ENCODE results near the gene CWC27. TPM values are rescaled to one million over a fixed set of nuclear protein-coding genes. Genes with fewer than 3 reads are reported as not detected.

The CWC27 gene
- total RNA-seq, 4 donors from 2014 or later = 13.0 to 22.9 (median 19.9) TPM

DNA sequence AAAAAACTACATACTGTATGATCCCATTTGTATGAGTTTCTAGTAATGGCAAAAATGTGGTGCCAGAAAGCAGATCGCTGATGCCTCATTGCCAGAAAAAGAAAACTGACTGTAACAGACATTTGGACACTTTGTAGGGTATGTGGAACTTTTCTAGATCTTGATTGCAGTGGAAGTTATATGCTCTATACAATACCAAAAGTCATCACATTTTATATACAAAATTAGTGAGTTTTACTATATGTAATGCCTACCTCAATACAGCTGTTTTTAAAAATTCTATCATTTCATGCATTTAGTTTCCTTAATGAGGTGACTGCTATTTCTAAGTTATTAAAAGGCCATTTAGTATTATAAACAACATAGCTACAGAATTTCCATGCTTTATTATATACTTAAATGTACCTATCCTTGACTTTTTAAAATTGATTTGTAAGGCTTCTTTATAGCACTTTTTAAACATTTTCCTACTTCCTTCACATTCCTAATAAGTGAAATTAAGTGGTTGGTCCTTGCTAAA, 199.9 kb downstream of the CWC27 start:
- 92 to 100% methylated on average over 1 of the region's 1 CpG for WGBS, 2 donors (ENCODE audit: low coverage in 1 of 2)
- H3K27me3 ChIP-seq = no peaks in the 10 kb centered on the region
- no peak for ATAC-seq
- H3K4me1 ChIP-seq = peaks cover 0 to 6% (median 6%) of the 10 kb centered on the region in 3 donors
- peaks cover 0 to 7% of the 10 kb centered on the region in 2 donors for H3K36me3 ChIP-seq
- no peak overlapping the region for H3K4me3 ChIP-seq
- no peak overlapping the region for H3K27ac ChIP-seq
- peaks cover 0 to 3% (median 0%) of the 10 kb centered on the region in 3 donors for H3K9me3 ChIP-seq
- TF ChIP-seq, protein P1, sequence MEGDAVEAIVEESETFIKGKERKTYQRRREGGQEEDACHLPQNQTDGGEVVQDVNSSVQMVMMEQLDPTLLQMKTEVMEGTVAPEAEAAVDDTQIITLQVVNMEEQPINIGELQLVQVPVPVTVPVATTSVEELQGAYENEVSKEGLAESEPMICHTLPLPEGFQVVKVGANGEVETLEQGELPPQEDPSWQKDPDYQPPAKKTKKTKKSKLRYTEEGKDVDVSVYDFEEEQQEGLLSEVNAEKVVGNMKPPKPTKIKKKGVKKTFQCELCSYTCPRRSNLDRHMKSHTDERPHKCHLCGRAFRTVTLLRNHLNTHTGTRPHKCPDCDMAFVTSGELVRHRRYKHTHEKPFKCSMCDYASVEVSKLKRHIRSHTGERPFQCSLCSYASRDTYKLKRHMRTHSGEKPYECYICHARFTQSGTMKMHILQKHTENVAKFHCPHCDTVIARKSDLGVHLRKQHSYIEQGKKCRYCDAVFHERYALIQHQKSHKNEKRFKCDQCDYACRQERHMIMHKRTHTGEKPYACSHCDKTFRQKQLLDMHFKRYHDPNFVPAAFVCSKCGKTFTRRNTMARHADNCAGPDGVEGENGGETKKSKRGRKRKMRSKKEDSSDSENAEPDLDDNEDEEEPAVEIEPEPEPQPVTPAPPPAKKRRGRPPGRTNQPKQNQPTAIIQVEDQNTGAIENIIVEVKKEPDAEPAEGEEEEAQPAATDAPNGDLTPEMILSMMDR (IDR thresholded peaks at IDR 0.05) = no peak
- TF ChIP-seq POLR2AphosphoS5 (IDR thresholded peaks at IDR 0.05) = no peak
- no peak for TF ChIP-seq POLR2A (IDR thresholded peaks at IDR 0.05)
- TF ChIP-seq EP300 (IDR thresholded peaks at IDR 0.05) = no peak

DNA sequence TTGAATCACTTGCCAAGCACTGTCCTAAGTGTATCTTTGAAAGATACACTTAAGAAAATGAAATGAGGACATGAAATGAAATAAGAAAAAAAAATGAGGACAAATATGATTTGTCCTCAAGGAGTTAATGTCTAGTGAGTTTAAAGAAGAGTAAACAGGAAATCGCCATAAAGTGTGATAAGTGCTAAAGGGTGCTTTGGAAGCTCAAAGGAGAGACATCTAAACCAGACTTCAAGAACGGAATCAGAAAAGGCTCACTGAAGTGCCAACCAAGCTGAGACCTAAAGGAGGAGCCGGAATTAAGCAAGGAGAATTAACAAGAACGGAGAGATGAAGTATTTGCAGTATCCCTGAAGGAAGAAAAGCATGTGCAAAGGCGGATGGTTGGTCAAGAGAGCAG, 200.8 kb downstream of the CWC27 start:
- ATAC-seq = no peak
- Histone ChIP-seq H3K9me3 (no peaks in the 10 kb centered on the region), H3K4me3 (no peak overlapping the region), H3K27me3 (no peaks in the 10 kb centered on the region), H3K27ac (no peak overlapping the region), H3K4me1 (peaks cover 0 to 8% (median 6%) of the 10 kb centered on the region in 3 donors), H3K36me3 (peaks cover 0 to 7% of the 10 kb centered on the region in 2 donors)
- WGBS, 2 donors (ENCODE audit: low coverage in 1 of 2) = 78 to 85% methylated on average over 5 of the region's 5 CpGs
- TF ChIP-seq POLR2A (IDR thresholded peaks at IDR 0.05) = no peak
- no peak for TF ChIP-seq EP300 (IDR thresholded peaks at IDR 0.05)
- TF ChIP-seq POLR2AphosphoS5 (IDR thresholded peaks at IDR 0.05) = no peak
- TF ChIP-seq, protein P1 (IDR thresholded peaks at IDR 0.05) = no peak

DNA sequence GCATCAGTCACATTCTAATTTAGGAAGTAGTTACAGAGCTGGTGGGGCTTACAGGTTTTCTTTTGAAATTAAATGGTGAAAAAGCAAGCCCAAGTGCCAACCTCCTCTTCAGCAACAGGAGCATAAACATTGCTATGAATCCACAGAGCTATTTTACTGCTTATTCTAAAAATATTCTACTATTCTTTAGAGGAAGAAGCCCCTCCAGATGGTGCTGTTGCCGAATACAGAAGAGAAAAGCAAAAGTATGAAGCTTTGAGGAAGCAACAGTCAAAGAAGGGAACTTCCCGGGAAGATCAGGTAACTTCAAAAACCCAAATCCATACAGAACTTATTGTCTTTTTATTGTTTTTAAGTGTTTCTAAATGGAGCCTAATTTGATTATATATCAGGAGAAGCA, 202.8 kb downstream of the CWC27 start:
- Histone ChIP-seq H3K4me3 (no peak overlapping the region), H3K4me1 (peaks cover 0 to 8% (median 6%) of the 10 kb centered on the region in 3 donors), H3K36me3 (peaks cover 0 to 7% of the 10 kb centered on the region in 2 donors), H3K27me3 (no peaks in the 10 kb centered on the region), H3K9me3 (no peaks in the 10 kb centered on the region), H3K27ac (no peak overlapping the region)
- 48 to 54% methylated on average over 2 of the region's 2 CpGs for WGBS, 2 donors (ENCODE audit: low coverage in 1 of 2)
- ATAC-seq = no peak
- TF ChIP-seq, protein P1 (IDR thresholded peaks at IDR 0.05) = peak in 2 of 4 experiments; percentile 13 to 29
- TF ChIP-seq POLR2AphosphoS5 (IDR thresholded peaks at IDR 0.05) (no peak), POLR2A (IDR thresholded peaks at IDR 0.05) (no peak)

DNA sequence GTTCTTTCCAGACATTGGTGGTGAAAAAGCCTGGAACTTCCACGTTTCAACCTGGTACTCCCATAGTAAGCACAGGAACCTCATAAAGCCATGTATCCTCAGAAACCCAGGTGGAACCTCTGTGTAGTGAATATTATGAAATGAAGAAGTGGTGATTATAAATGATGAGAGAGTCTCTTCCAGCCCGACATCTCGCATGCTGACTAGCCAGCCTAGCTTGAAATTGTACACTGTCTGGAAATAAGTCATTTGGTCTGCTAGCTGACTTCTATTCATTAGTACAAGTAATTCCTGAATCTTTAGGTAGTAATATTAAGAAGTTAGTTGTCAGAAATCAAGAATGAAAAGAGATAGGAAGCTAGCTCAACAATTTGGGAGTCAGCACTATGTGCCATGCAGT, 203.3 kb downstream of the CWC27 start:
- WGBS, 2 donors (ENCODE audit: low coverage in 1 of 2) = 89 to 90% methylated on average over 3 of the region's 3 CpGs
- ATAC-seq = no peak

DNA sequence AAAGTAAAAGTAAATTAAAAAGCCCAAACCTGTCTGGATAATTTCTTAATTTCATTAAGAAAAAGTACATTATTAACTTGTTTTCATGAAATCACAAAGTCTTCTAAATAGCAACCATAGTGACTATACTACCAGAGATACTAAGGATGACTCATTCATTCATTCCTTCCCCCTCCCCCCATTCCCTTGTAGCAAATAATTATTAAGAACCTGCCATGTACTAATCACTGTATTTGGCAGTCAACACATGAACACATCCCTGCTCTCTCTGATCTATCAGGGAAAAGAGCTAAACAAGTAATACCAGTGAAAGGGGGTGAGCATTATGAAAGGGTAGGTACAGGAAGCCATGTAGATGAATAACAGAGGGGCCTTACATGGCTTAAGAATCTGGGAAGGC, 203.9 kb downstream of the CWC27 start:
- no peak for ATAC-seq
- TF ChIP-seq POLR2AphosphoS5 (IDR thresholded peaks at IDR 0.05) = no peak
- TF ChIP-seq POLR2A (IDR thresholded peaks at IDR 0.05) = no peak
- TF ChIP-seq EP300 (IDR thresholded peaks at IDR 0.05) = no peak
- TF ChIP-seq, protein P1 (IDR thresholded peaks at IDR 0.05) = no peak
- Histone ChIP-seq H3K4me1 (peaks cover 0 to 8% (median 6%) of the 10 kb centered on the region in 3 donors), H3K27me3 (no peaks in the 10 kb centered on the region), H3K36me3 (peaks cover 0 to 12% of the 10 kb centered on the region in 2 donors), H3K9me3 (no peaks in the 10 kb centered on the region), H3K4me3 (no peak overlapping the region), H3K27ac (no peak overlapping the region)

More for the DNA sequence above, 203.3 kb downstream of the CWC27 start:
- Histone ChIP-seq H3K4me3 (no peak overlapping the region), H3K36me3 (peaks cover 0 to 7% of the 10 kb centered on the region in 2 donors), H3K9me3 (no peaks in the 10 kb centered on the region), H3K27me3 (no peaks in the 10 kb centered on the region), H3K27ac (no peak overlapping the region), H3K4me1 (peaks cover 0 to 8% (median 6%) of the 10 kb centered on the region in 3 donors)
- TF ChIP-seq, protein P1 (IDR thresholded peaks at IDR 0.05) = no peak
- TF ChIP-seq POLR2A (IDR thresholded peaks at IDR 0.05) (no peak), POLR2AphosphoS5 (IDR thresholded peaks at IDR 0.05) (no peak), EP300 (IDR thresholded peaks at IDR 0.05) (no peak)

All from gastroesophageal sphincter (tissue), 4 donors.